ENCODE data around the gene NEGR1. TPM values are rescaled to one million over a fixed set of nuclear protein-coding genes. Genes with fewer than 3 reads are reported as not detected.

The NEGR1 gene
- total RNA-seq, 4 donors from 2014 or later = 0.49 to 8.8 (median 2.7) TPM

GRCh38 chr1:71651214-71651613 is 631.1 kb downstream of the NEGR1 start:
- no peak for TF ChIP-seq POLR2A (IDR thresholded peaks at IDR 0.05)
- no peak for TF ChIP-seq CTCF (IDR thresholded peaks at IDR 0.05)
- no peaks in the 10 kb centered on the region for H3K4me1 ChIP-seq
- H3K36me3 ChIP-seq = no peaks in the 10 kb centered on the region
- WGBS, 2 donors = 89% methylated on average over 1 of the region's 1 CpG
- no peak for DNase-seq
- intact Hi-C loops (cut with DNase I) = no loop called here
- H3K4me3 ChIP-seq = no peak overlapping the region
- no peaks in the 10 kb centered on the region for H3K9me3 ChIP-seq
- no peak overlapping the region for H3K27ac ChIP-seq
- no peaks in the 10 kb centered on the region for H3K27me3 ChIP-seq

GRCh38 chr1:71650119-71650518 is 632.2 kb downstream of the NEGR1 start:
- Histone ChIP-seq H3K4me3 (no peak overlapping the region), H3K4me1 (no peaks in the 10 kb centered on the region), H3K9me3 (no peaks in the 10 kb centered on the region), H3K27me3 (no peaks in the 10 kb centered on the region), H3K27ac (no peak overlapping the region), H3K36me3 (no peaks in the 10 kb centered on the region)
- TF ChIP-seq POLR2A (IDR thresholded peaks at IDR 0.05) (no peak), CTCF (IDR thresholded peaks at IDR 0.05) (no peak)
- intact Hi-C loops (cut with DNase I) = no loop called here
- no peak for DNase-seq
- 75 to 82% methylated on average over 3 of the region's 3 CpGs for WGBS, 2 donors

- no peak for TF ChIP-seq CTCF (IDR thresholded peaks at IDR 0.05)
- no peak for TF ChIP-seq POLR2A (IDR thresholded peaks at IDR 0.05)
- H3K4me1 ChIP-seq = no peaks in the 10 kb centered on the region
- H3K9me3 ChIP-seq = no peaks in the 10 kb centered on the region
- no peak overlapping the region for H3K4me3 ChIP-seq
- H3K27me3 ChIP-seq = no peaks in the 10 kb centered on the region
- no peak for DNase-seq
- H3K36me3 ChIP-seq = no peaks in the 10 kb centered on the region
- WGBS, 2 donors = 30 to 43% methylated on average over 1 of the region's 1 CpG
- no peak overlapping the region for H3K27ac ChIP-seq
- intact Hi-C loops (cut with DNase I) = no loop called here
These were observed 632.7 kb downstream of the NEGR1 start for GRCh38 chr1:71649608-71650007.

- no peaks in the 10 kb centered on the region for H3K36me3 ChIP-seq
- no peak for TF ChIP-seq POLR2A (IDR thresholded peaks at IDR 0.05)
- TF ChIP-seq CTCF (IDR thresholded peaks at IDR 0.05) = no peak
- intact Hi-C loops (cut with DNase I) = no loop called here
- H3K27me3 ChIP-seq = no peaks in the 10 kb centered on the region
- H3K4me1 ChIP-seq = no peaks in the 10 kb centered on the region
- WGBS, 2 donors = 13 to 54% methylated on average over 1 of the region's 1 CpG
- H3K9me3 ChIP-seq = no peaks in the 10 kb centered on the region
- H3K27ac ChIP-seq = no peak overlapping the region
- no peak for DNase-seq
- no peak overlapping the region for H3K4me3 ChIP-seq
These were observed 634.6 kb downstream of the NEGR1 start for GRCh38 chr1:71647513-71648300.

GRCh38 chr1:71645015-71645414 is 637.3 kb downstream of the NEGR1 start:
- no peak for TF ChIP-seq POLR2A (IDR thresholded peaks at IDR 0.05)
- no peak for TF ChIP-seq CTCF (IDR thresholded peaks at IDR 0.05)
- H3K9me3 ChIP-seq = no peaks in the 10 kb centered on the region
- no peaks in the 10 kb centered on the region for H3K36me3 ChIP-seq
- H3K4me3 ChIP-seq = no peak overlapping the region
- 81 to 96% methylated on average over 2 of the region's 2 CpGs for WGBS, 2 donors
- H3K4me1 ChIP-seq = no peaks in the 10 kb centered on the region
- H3K27ac ChIP-seq = no peak overlapping the region
- no peaks in the 10 kb centered on the region for H3K27me3 ChIP-seq
- no peak for DNase-seq
- intact Hi-C loops (cut with DNase I) = no loop called here
